Loucy (cell line): ENCODE data around the gene TPCN2.
A peak's percentile ranks its signal among the peaks of the same experiment; 100 is the strongest.

Experiments
- H2AFZ ChIP-seq: fragments of 200-600 bp; sonication (generic); 2 replicates; pipeline ENCODE4 v1.6.0; 2016; ENCODE audit warnings: antibody characterized with exemption, mild to moderate bottlenecking, low read length, moderate library complexity
- H3F3A ChIP-seq: fragments of 200-600 bp; 2 replicates; pipeline ENCODE4 v1.6.0; 2016; ENCODE audit warnings: antibody characterized with exemption, low read depth, mild to moderate bottlenecking
- H3K27me3 ChIP-seq: fragments of 200-600 bp; sonication (generic); 2 replicates; pipeline ENCODE4 v1.6.1; 2014; ENCODE audit warnings: low read length, mild to moderate bottlenecking; ENCODE audit not compliant: insufficient read depth, poor library complexity, severe bottlenecking
- H3K36me3 ChIP-seq: fragments of 200-600 bp; sonication (generic); 2 replicates; pipeline ENCODE4 v1.6.1; 2016; ENCODE audit warnings: low read length; ENCODE audit not compliant: insufficient read depth
- H3K4me1 ChIP-seq: fragments of 200-600 bp; sonication (generic); 2 replicates; pipeline ENCODE4 v1.5.1; 2014; ENCODE audit warnings: low read length, mild to moderate bottlenecking; ENCODE audit not compliant: insufficient read depth, poor library complexity, severe bottlenecking
- H3K4me2 ChIP-seq: fragments of 200-600 bp; sonication (generic); 2 replicates; pipeline ENCODE4 v1.6.0; 2014; ENCODE audit warnings: antibody characterized with exemption, low read length, low read depth, mild to moderate bottlenecking; ENCODE audit not compliant: poor library complexity, severe bottlenecking
- H3K4me3 ChIP-seq: fragments of 200-600 bp; sonication (generic); 2 replicates; pipeline ENCODE4 v1.5.1; 2014; ENCODE audit warnings: low read length, mild to moderate bottlenecking, mixed read lengths; ENCODE audit not compliant: poor library complexity, severe bottlenecking
- H3K79me2 ChIP-seq: fragments of 200-600 bp; sonication (generic); 2 replicates; pipeline ENCODE4 v1.6.1; 2014; ENCODE audit warnings: low read length; ENCODE audit not compliant: insufficient read depth
- H3K9ac ChIP-seq: fragments of 200-600 bp; sonication (generic); 2 replicates; pipeline ENCODE4 v1.6.0; 2014; ENCODE audit warnings: mild to moderate bottlenecking, low read depth, low read length, moderate library complexity; ENCODE audit not compliant: poor library complexity, severe bottlenecking
- H3K9me2 ChIP-seq: fragments of 200-600 bp; sonication (generic); replicated peaks from 2 replicates; pipeline ENCODE4 v1.6.1; 2016; ENCODE audit warnings: low read depth, low read length, mixed read lengths
- H3K9me3 ChIP-seq: fragments of 200-600 bp; sonication (generic); 2 replicates; pipeline ENCODE4 v1.6.1; 2014; ENCODE audit warnings: mild to moderate bottlenecking, antibody characterized with exemption, low read length, low read depth; ENCODE audit not compliant: insufficient read depth
- H4K20me1 ChIP-seq: fragments of 200-600 bp; sonication (generic); 2 replicates; pipeline ENCODE4 v1.6.0; 2014; ENCODE audit warnings: antibody characterized with exemption, low read length, mild to moderate bottlenecking; ENCODE audit not compliant: insufficient read depth, poor library complexity, severe bottlenecking
- EZH2phosphoT487 ChIP-seq: fragments of 200-600 bp; IDR thresholded peaks from 2 replicates; pipeline ENCODE4 v1.6.1; 2018; ENCODE audit warnings: antibody characterized with exemption, mild to moderate bottlenecking, moderate library complexity, borderline replicate concordance
- TF ChIP-seq, protein P1 (sequence below): fragments of 200-600 bp; sonication (generic); conservative IDR thresholded peaks from 2 replicates; pipeline ENCODE4 v1.5.1; 2014; ENCODE audit warnings: mild to moderate bottlenecking, antibody characterized with exemption, low read length

Gene TPCN2

DNA sequence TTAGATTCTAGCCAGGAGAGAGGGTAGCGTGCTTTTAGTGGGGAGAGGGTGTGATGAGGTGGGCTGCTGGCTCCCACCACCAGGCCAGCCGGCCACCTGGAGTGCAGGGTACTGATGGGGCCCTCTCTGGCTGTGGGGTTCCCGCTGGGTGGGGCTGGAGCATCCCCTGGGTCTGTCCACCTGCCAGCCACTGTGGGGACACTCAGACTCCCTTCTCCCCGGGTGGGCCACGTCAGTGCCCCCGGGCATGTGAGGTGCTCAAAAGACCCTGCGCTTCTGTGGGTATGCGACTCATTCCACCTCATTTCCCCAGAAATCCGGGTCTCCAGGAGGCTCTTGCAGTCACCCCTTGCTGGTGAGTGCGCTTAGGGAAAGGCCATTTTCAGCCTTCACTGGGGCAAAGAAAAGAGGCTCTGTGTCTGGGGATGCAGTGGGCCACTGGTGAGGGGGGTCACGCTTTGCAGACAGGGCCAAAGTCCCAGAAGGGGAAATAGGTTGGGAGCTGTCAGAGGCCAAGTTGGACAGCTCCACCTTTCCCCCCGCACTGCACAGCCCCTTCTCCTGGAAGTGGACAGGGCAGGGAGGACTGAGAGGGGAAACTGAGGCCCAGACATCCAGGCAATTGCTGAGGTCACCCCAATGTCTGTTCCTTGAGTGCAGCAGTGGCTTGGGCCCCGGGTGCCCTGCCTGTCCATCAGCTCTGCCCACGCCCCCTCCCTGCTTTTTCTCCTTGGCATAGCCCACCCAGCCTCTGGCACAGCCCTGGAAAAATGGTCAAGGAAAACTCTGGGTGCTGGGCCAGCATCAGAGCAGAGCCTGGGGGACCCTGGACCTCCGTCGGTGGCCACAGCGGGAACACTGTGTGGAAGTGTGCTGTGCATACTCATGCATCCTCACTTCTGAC, 53.3 kb downstream of the TPCN2 start:
- no peaks in the 10 kb centered on the region for H3K9me2 ChIP-seq
- no peaks in the 10 kb centered on the region for H3K79me2 ChIP-seq
- no peak overlapping the region for H3K4me2 ChIP-seq
- no peaks in the 10 kb centered on the region for H3K36me3 ChIP-seq
- H3K27me3 ChIP-seq, result no peaks in the 10 kb centered on the region
- H3K9ac ChIP-seq, result no peak overlapping the region
- TF ChIP-seq EZH2phosphoT487, result no peak
- no peaks in the 10 kb centered on the region for H4K20me1 ChIP-seq
- H3F3A ChIP-seq, result no peaks in the 10 kb centered on the region
- H2AFZ ChIP-seq, result no peak overlapping the region
- no peaks in the 10 kb centered on the region for H3K4me1 ChIP-seq
- no peaks in the 10 kb centered on the region for H3K9me3 ChIP-seq
- no peak overlapping the region for H3K4me3 ChIP-seq

GRCh38 chr11:69102732-69103615, 54.2 kb downstream of the TPCN2 start:
- no peak for TF ChIP-seq EZH2phosphoT487
- TF ChIP-seq, protein P1, sequence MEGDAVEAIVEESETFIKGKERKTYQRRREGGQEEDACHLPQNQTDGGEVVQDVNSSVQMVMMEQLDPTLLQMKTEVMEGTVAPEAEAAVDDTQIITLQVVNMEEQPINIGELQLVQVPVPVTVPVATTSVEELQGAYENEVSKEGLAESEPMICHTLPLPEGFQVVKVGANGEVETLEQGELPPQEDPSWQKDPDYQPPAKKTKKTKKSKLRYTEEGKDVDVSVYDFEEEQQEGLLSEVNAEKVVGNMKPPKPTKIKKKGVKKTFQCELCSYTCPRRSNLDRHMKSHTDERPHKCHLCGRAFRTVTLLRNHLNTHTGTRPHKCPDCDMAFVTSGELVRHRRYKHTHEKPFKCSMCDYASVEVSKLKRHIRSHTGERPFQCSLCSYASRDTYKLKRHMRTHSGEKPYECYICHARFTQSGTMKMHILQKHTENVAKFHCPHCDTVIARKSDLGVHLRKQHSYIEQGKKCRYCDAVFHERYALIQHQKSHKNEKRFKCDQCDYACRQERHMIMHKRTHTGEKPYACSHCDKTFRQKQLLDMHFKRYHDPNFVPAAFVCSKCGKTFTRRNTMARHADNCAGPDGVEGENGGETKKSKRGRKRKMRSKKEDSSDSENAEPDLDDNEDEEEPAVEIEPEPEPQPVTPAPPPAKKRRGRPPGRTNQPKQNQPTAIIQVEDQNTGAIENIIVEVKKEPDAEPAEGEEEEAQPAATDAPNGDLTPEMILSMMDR, result peak; percentile 30; the same call in 1 of the 2 replicates
- no peaks in the 10 kb centered on the region for H3F3A ChIP-seq
- no peaks in the 10 kb centered on the region for H3K79me2 ChIP-seq
- no peaks in the 10 kb centered on the region for H4K20me1 ChIP-seq
- H3K27me3 ChIP-seq, result no peaks in the 10 kb centered on the region
- no peaks in the 10 kb centered on the region for H3K9me2 ChIP-seq
- H3K4me1 ChIP-seq, result no peaks in the 10 kb centered on the region
- no peak overlapping the region for H3K4me2 ChIP-seq
- no peak overlapping the region for H3K4me3 ChIP-seq
- H3K9ac ChIP-seq, result no peak overlapping the region
- no peaks in the 10 kb centered on the region for H3K9me3 ChIP-seq
- no peak overlapping the region for H2AFZ ChIP-seq
- no peaks in the 10 kb centered on the region for H3K36me3 ChIP-seq

- no peaks in the 10 kb centered on the region for H3K9me2 ChIP-seq
- no peaks in the 10 kb centered on the region for H4K20me1 ChIP-seq
- no peaks in the 10 kb centered on the region for H3K36me3 ChIP-seq
- H2AFZ ChIP-seq, result no peak overlapping the region
- no peaks in the 10 kb centered on the region for H3K9me3 ChIP-seq
- H3F3A ChIP-seq, result no peaks in the 10 kb centered on the region
- no peak overlapping the region for H3K4me3 ChIP-seq
- TF ChIP-seq EZH2phosphoT487, result no peak
- TF ChIP-seq, protein P1, result no peak
- H3K9ac ChIP-seq, result no peak overlapping the region
- H3K27me3 ChIP-seq, result no peaks in the 10 kb centered on the region
- no peaks in the 10 kb centered on the region for H3K4me1 ChIP-seq
- no peak overlapping the region for H3K4me2 ChIP-seq
- no peaks in the 10 kb centered on the region for H3K79me2 ChIP-seq
Measured at GRCh38 chr11:69104212-69104855, 55.6 kb downstream of the TPCN2 start.
